PFSK-1 (cell line): ENCODE data around the gene DCAF12L2.

Experiments
- FOXP2 ChIP-seq: optimal IDR thresholded peaks from 2 replicates; pipeline ENCODE3; 2011; ENCODE audit warnings: borderline replicate concordance, control low read depth, inconsistent platforms; ENCODE audit not compliant: insufficient read depth; ENCODE audit errors: extremely low read length, extremely low read depth
- POLR2AphosphoS5 ChIP-seq: IDR thresholded peaks from 2 replicates; pipeline ENCODE4 v1.6.1; 2012; ENCODE audit warnings: low read depth, mild to moderate bottlenecking, control low read depth, low read length, moderate library complexity
- REST ChIP-seq, 2 experiments: IDR thresholded peaks; 2 replicates each; pipeline versions ENCODE4 v1.6.1 to v1.8.0; 2011 to 2012; ENCODE audit warnings: low read depth in 2 of 2, low read length in 2 of 2, control low read depth in 1 of 2, inconsistent platforms in 1 of 2, mild to moderate bottlenecking in 1 of 2, moderate library complexity in 1 of 2; ENCODE audit not compliant: insufficient read depth in 1 of 2
- SIN3A ChIP-seq: IDR thresholded peaks from 2 replicates; pipeline ENCODE4 v1.6.1; 2012; ENCODE audit warnings: mild to moderate bottlenecking, low read length, moderate library complexity, borderline replicate concordance; ENCODE audit not compliant: insufficient read depth
- TAF1 ChIP-seq: IDR thresholded peaks from 2 replicates; pipeline ENCODE4 v1.6.1; 2012; ENCODE audit warnings: low read length, control low read depth, borderline replicate concordance; ENCODE audit not compliant: insufficient read depth

Gene DCAF12L2

GRCh38 chrX:126164226-126164625 is 1.9 kb downstream of the DCAF12L2 start:
- TF ChIP-seq POLR2AphosphoS5 (no peak), FOXP2 (no peak), TAF1 (no peak), REST (IDR thresholded peaks at IDR 0.05; ENCODE audit: insufficient read depth in 1 of 2, low read depth in 2 of 2, low read length in 2 of 2) (no peak), SIN3A (no peak)

- TF ChIP-seq POLR2AphosphoS5 (no peak), TAF1 (no peak), FOXP2 (no peak), SIN3A (no peak), REST (IDR thresholded peaks at IDR 0.05; ENCODE audit: insufficient read depth in 1 of 2, low read depth in 2 of 2, low read length in 2 of 2) (no peak)
These were observed 25.1 kb downstream of the DCAF12L2 start for GRCh38 chrX:126141014-126141413.

- TF ChIP-seq FOXP2 (no peak), SIN3A (no peak), POLR2AphosphoS5 (no peak), TAF1 (no peak), REST (IDR thresholded peaks at IDR 0.05; ENCODE audit: insufficient read depth in 1 of 2, low read depth in 2 of 2, low read length in 2 of 2) (no peak)
These were observed 28.2 kb downstream of the DCAF12L2 start for GRCh38 chrX:126137899-126138298.

GRCh38 chrX:126124721-126125120 is 41.4 kb downstream of the DCAF12L2 start:
- TF ChIP-seq TAF1 (no peak), FOXP2 (no peak), POLR2AphosphoS5 (no peak), SIN3A (no peak), REST (IDR thresholded peaks at IDR 0.05; ENCODE audit: insufficient read depth in 1 of 2, low read depth in 2 of 2, low read length in 2 of 2) (no peak)
